Skeletal muscle cell (primary cell): Measurements from ENCODE around the gene CASK.
A peak's percentile ranks its signal among the peaks of the same experiment; 100 is the strongest.

Experiments used
- DNase-seq: peaks from one replicate; pipeline ENCODE4 v3.0.0-alpha.2; 2010; ENCODE audit warnings: low read depth
- H3K4me3 ChIP-seq: 2 replicates; pipeline ENCODE4 v1.5.1; 2011; ENCODE audit warnings: low read depth, mild to moderate bottlenecking, control low read depth, low read length, moderate library complexity

CASK gene

GRCh38 chrX:41604177-41604576 is 319.2 kb downstream of the CASK start:
- H3K4me3 ChIP-seq: no peak overlapping the region
- no peak for DNase-seq

- H3K4me3 ChIP-seq: no peak overlapping the region
- no peak for DNase-seq
Measured at GRCh38 chrX:41603596-41603995, 319.8 kb downstream of the CASK start.

GRCh38 chrX:41602816-41603345 is 320.5 kb downstream of the CASK start:
- H3K4me3 ChIP-seq: no peak overlapping the region
- DNase-seq: no peak

GRCh38 chrX:41600291-41600690 is 323.1 kb downstream of the CASK start:
- peak; percentile 40 for DNase-seq
- H3K4me3 ChIP-seq: no peak overlapping the region

GRCh38 chrX:41599507-41599906 is 323.8 kb downstream of the CASK start:
- DNase-seq: no peak
- H3K4me3 ChIP-seq: no peak overlapping the region

GRCh38 chrX:41596596-41596995 is 326.8 kb downstream of the CASK start:
- H3K4me3 ChIP-seq: no peak overlapping the region
- DNase-seq: no peak

- H3K4me3 ChIP-seq: no peak overlapping the region
Measured at GRCh38 chrX:41594634-41595033, 328.7 kb downstream of the CASK start.

GRCh38 chrX:41591906-41592305 is 331.4 kb downstream of the CASK start:
- no peak for DNase-seq
- H3K4me3 ChIP-seq: no peak overlapping the region

More at GRCh38 chrX:41594634-41595033, 328.7 kb downstream of the CASK start:
- no peak for DNase-seq

- DNase-seq: no peak
- H3K4me3 ChIP-seq: no peak overlapping the region
Measured at GRCh38 chrX:41590641-41591040, 332.7 kb downstream of the CASK start.

GRCh38 chrX:41589634-41590270 is 333.6 kb downstream of the CASK start:
- DNase-seq: no peak
- H3K4me3 ChIP-seq: no peak overlapping the region

GRCh38 chrX:41588271-41588670 is 335.1 kb downstream of the CASK start:
- no peak overlapping the region for H3K4me3 ChIP-seq
- DNase-seq: no peak

- H3K4me3 ChIP-seq: no peak overlapping the region
- no peak for DNase-seq
Measured at GRCh38 chrX:41580423-41581064, 342.8 kb downstream of the CASK start.

- no peak for DNase-seq
- no peak overlapping the region for H3K4me3 ChIP-seq
Measured at GRCh38 chrX:41563876-41564275, 359.5 kb downstream of the CASK start.

GRCh38 chrX:41561045-41561444 is 362.3 kb downstream of the CASK start:
- DNase-seq: peak; percentile 78
- no peak overlapping the region for H3K4me3 ChIP-seq

GRCh38 chrX:41559235-41560052 is 363.9 kb downstream of the CASK start:
- peak; percentile 89 for DNase-seq
- H3K4me3 ChIP-seq: no peak overlapping the region

- H3K4me3 ChIP-seq: no peak overlapping the region
- no peak for DNase-seq
Measured at GRCh38 chrX:41558531-41558930, 364.8 kb downstream of the CASK start.

- DNase-seq: no peak
- no peak overlapping the region for H3K4me3 ChIP-seq
Measured at GRCh38 chrX:41556958-41557357, 366.4 kb downstream of the CASK start.

- no peak overlapping the region for H3K4me3 ChIP-seq
- peak; percentile 30 for DNase-seq
Measured at GRCh38 chrX:41553688-41554087, 369.7 kb downstream of the CASK start.

- H3K4me3 ChIP-seq: no peak overlapping the region
- DNase-seq: no peak
Measured at GRCh38 chrX:41548411-41548810, 374.9 kb downstream of the CASK start.

- no peak for DNase-seq
- no peak overlapping the region for H3K4me3 ChIP-seq
Measured at GRCh38 chrX:41543668-41544067, 379.7 kb downstream of the CASK start.
